T-helper 1 cell treated with Interleukin-12 subunit alpha and Interleukin-12 subunit beta and Interleukin-4 antibody, amounts not matched to agents 30 ng/mL and 1 ng/mL, for 36 hours (primary cell): ENCODE measurements around the gene PIK3C2B. TPM values are rescaled to one million over a fixed set of nuclear protein-coding genes. Genes with fewer than 3 reads are reported as not detected.
"Not testable (repeated sequence)": the region's sequence is repeated elsewhere in the genome, so short reads cannot be mapped to it uniquely, and the experiment has no call there.

Experiments
- intact Hi-C: fragments of 100-400 bp; cut with micrococcal nuclease; formaldehyde crosslinking; loops from one replicate; pipeline ENCODE4 v1.15.1; 2024
- total RNA-seq: library from RNA; stranded (reverse); gene quantifications from 2 replicates; pipeline ENCODE4 v1.2.3, GENCODE V29; 2022

Gene PIK3C2B
- total RNA-seq, 1 donor from 2014 or later = 34.0 TPM

GRCh38 chr1:204507317-204508105 is 12.9 kb upstream of the PIK3C2B start:
- intact Hi-C loops = loop anchor here (1.0 to 10.0 kb wide), 8 partner anchors 9 to 880 kb away; partner anchors contain the start of genes ATP2B4, MDM4, RBBP5 and SNRPE

- intact Hi-C loops = loop anchor here (1.0 to 10.0 kb wide), 12 partner anchors 9 to 880 kb away; partner anchors contain the start of genes ATP2B4, MDM4, PIK3C2B and PPP1R15B
These were observed 12.3 kb upstream of the PIK3C2B start for GRCh38 chr1:204506969-204507316.

GRCh38 chr1:204506201-204506968 is 11.8 kb upstream of the PIK3C2B start:
- intact Hi-C loops = loop anchor here (1.0 to 10.0 kb wide), 10 partner anchors 12 to 879 kb away; partner anchors contain the start of genes ATP2B4, PIK3C2B, PPP1R15B and RBBP5

- intact Hi-C loops = loop anchor here (1.0 to 10.0 kb wide), 10 partner anchors 11 to 878 kb away; partner anchors contain the start of genes ATP2B4, PIK3C2B, PPP1R15B and RBBP5
These were observed 11.1 kb upstream of the PIK3C2B start for GRCh38 chr1:204505674-204506200.

GRCh38 chr1:204503913-204504519 is 9.4 kb upstream of the PIK3C2B start:
- intact Hi-C loops = loop anchor here (1.0 to 10.0 kb wide), 5 partner anchors 9 to 709 kb away; partner anchors contain the start of genes ZBED6 and ZC3H11A

GRCh38 chr1:204503122-204503912 is 8.7 kb upstream of the PIK3C2B start:
- intact Hi-C loops = loop anchor here (1.0 to 10.0 kb wide), 5 partner anchors 8 to 709 kb away; partner anchors contain the start of genes ZBED6 and ZC3H11A

GRCh38 chr1:204502241-204502640 is 7.6 kb upstream of the PIK3C2B start:
- intact Hi-C loops = loop anchor here (2.0 to 10.0 kb wide), 2 partner anchors 339 to 707 kb away; partner anchors contain the start of genes ZBED6 and ZC3H11A

GRCh38 chr1:204499511-204500468 is 5.2 kb upstream of the PIK3C2B start:
- intact Hi-C loops = loop anchor here (10.0 kb wide), 1 partner anchor 705 kb away; the partner anchor contains the start of genes ZBED6 and ZC3H11A

GRCh38 chr1:204498981-204499380 is 4.4 kb upstream of the PIK3C2B start:
- intact Hi-C loops = no loop called here

- intact Hi-C loops = loop anchor here (1.0 to 2.0 kb wide), 3 partner anchors 8 to 133 kb away; no protein-coding TSS in a partner anchor
These were observed 1.2 kb upstream of the PIK3C2B start for GRCh38 chr1:204495777-204496176.

- intact Hi-C loops = loop anchor here (1.0 to 2.0 kb wide), 3 partner anchors 8 to 132 kb away; no protein-coding TSS in a partner anchor
These were observed 611 bp upstream of the PIK3C2B start for GRCh38 chr1:204495078-204495753.

- intact Hi-C loops = loop anchor here (1.0 to 2.0 kb wide), 7 partner anchors 12 to 131 kb away; partner anchors contain the start of gene PPP1R15B
These were observed 673 bp downstream of the PIK3C2B start for GRCh38 chr1:204493984-204494280.

- intact Hi-C loops = no loop called here
These were observed 1.2 kb downstream of the PIK3C2B start for GRCh38 chr1:204493145-204493983.

GRCh38 chr1:204491655-204492054 is 3.0 kb downstream of the PIK3C2B start:
- intact Hi-C loops = no loop called here

GRCh38 chr1:204487256-204487615 is 7.4 kb downstream of the PIK3C2B start:
- intact Hi-C loops = no loop called here

- intact Hi-C loops = not testable (repeated sequence)
These were observed 7.9 kb downstream of the PIK3C2B start for GRCh38 chr1:204486513-204487255.

GRCh38 chr1:204483791-204484190 is 10.8 kb downstream of the PIK3C2B start:
- intact Hi-C loops = no loop called here
